HG03432 (cell line): ENCODE measurements around the gene ICE1.
"Not testable (repeated sequence)": the region's sequence is repeated elsewhere in the genome, so short reads cannot be mapped to it uniquely, and the experiment has no call there.

ENCODE experiments used
- ATAC-seq: cut with Tn5 transposase; IDR thresholded peaks from one replicate; pipeline ENCODE4 v1.9.1; 2021; ENCODE audit warnings: mild to moderate bottlenecking, moderate library complexity; ENCODE audit not compliant: unreplicated experiment

ICE1 gene

GRCh38 chr5:5421961-5422818, at the start of gene ICE1:
TSS of gene ICE1 (plus strand) at chr5:5422677. CDS start at chr5:5422916, 239 bp downstream.
- peak; percentile 87 for ATAC-seq

GRCh38 chr5:5372930-5373329, 49.5 kb upstream of the ICE1 start:
- ATAC-seq, result no peak

GRCh38 chr5:5373351-5373989, 49.0 kb upstream of the ICE1 start:
- ATAC-seq, result no peak

GRCh38 chr5:5374009-5374715, 48.3 kb upstream of the ICE1 start:
- no peak for ATAC-seq

GRCh38 chr5:5377780-5378179, 44.7 kb upstream of the ICE1 start:
- no peak for ATAC-seq

- ATAC-seq, result no peak
Measured at GRCh38 chr5:5378531-5378930, 43.9 kb upstream of the ICE1 start.

GRCh38 chr5:5380298-5380697, 42.2 kb upstream of the ICE1 start:
- ATAC-seq, result no peak

GRCh38 chr5:5381310-5381913, 41.1 kb upstream of the ICE1 start:
- no peak for ATAC-seq

- no peak for ATAC-seq
Measured at GRCh38 chr5:5383461-5383860, 39.0 kb upstream of the ICE1 start.

GRCh38 chr5:5384660-5385330, 37.7 kb upstream of the ICE1 start:
- ATAC-seq, result no peak

GRCh38 chr5:5385331-5385662, 37.2 kb upstream of the ICE1 start:
- ATAC-seq, result no peak

- no peak for ATAC-seq
Measured at GRCh38 chr5:5386329-5386728, 36.1 kb upstream of the ICE1 start.

GRCh38 chr5:5387192-5387591, 35.3 kb upstream of the ICE1 start:
- no peak for ATAC-seq

GRCh38 chr5:5387777-5388176, 34.7 kb upstream of the ICE1 start:
- ATAC-seq, result no peak

GRCh38 chr5:5390121-5390869, 32.2 kb upstream of the ICE1 start:
- not testable (repeated sequence) for ATAC-seq

GRCh38 chr5:5392504-5392903, 30.0 kb upstream of the ICE1 start:
- not testable (repeated sequence) for ATAC-seq

GRCh38 chr5:5394384-5394986, 28.0 kb upstream of the ICE1 start:
- not testable (repeated sequence) for ATAC-seq

- not testable (repeated sequence) for ATAC-seq
Measured at GRCh38 chr5:5395093-5395492, 27.4 kb upstream of the ICE1 start.

GRCh38 chr5:5398071-5398470, 24.4 kb upstream of the ICE1 start:
- no peak for ATAC-seq

- no peak for ATAC-seq
Measured at GRCh38 chr5:5401095-5401494, 21.4 kb upstream of the ICE1 start.
